ENCODE results near the gene ZNF365.
A peak's percentile ranks its signal among the peaks of the same experiment; 100 is the strongest.
"Not testable (repeated sequence)": the region's sequence is repeated elsewhere in the genome, so short reads cannot be mapped to it uniquely, and the experiment has no call there.

ZNF365 gene

DNA sequence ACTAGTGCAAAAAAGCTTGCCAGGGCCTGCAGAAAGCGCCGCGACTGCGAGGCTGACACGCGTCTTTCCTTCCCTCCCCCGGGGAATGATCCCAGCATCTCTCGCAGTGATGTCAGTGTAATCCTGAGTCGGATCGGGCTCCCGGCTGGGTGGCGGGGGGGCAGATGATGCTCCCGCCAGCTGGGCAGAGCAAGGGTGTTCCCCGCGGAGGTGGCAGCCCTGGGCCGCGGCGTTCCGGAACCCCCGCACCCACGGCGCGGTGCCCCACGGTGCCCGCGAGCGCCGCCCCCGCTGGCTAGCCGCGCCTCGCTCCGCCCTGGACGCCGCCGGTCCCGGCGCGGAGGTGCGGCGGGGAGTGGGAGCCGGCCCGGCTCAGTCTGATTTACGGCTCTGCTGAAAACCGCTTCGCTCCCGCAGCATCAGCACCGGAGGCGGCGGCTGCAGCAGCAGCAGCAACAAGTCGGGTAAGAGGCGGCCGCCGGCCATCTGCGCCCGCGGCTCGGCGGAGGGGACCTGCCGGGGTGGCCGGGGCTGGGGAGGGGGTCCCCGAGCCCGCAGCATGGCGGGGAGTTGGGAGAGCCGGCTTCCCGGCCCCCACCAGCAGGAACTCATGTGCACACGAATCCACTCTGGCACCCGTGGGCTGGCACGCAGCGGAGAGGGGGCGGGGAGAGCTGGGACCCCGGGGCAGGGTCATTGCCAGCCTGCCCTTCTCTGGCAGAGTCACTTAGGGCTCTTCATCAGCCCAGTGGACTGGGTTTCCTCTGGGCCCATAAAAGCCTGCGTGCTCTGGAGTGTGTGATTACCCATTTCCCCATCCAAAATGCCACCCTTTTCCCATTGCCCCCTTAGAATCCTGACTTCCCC, at the start of gene ZNF365:
TSS of gene ZNF365 (plus strand) at position 375 of the 867 bp plus-strand sequence. CDS start 1,825 bp downstream, outside the sequence.
- DNase-seq (ENCODE audit: low spot score) = peak; percentile 78

GRCh38 chr10:62326176-62326575, 48.0 kb upstream of the ZNF365 start:
- DNase-seq (ENCODE audit: low spot score) = no peak

DNA sequence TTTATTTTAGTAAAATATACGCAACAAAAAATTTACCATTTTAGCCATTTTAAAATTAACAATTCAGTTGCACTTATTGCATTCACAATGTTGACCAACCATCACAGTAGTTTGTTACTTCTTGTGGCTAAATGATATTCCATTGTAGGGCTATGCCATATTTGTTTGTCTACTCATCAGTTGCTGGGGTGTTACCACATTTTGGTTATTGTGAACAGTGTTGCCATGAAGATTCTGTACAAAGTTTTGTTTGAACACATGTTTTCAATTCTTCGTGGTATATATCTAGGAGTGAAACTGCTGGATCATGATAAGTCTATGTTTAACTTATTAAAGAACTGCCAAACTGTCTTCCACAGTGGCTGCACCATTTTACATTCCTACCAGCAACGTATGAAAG, 46.3 kb upstream of the ZNF365 start:
- no peak for DNase-seq (ENCODE audit: low spot score)

- DNase-seq (ENCODE audit: low spot score) = no peak
Measured at GRCh38 chr10:62330213-62330612, 44.0 kb upstream of the ZNF365 start.

- DNase-seq (ENCODE audit: low spot score) = no peak
Measured at GRCh38 chr10:62332406-62332805, 41.8 kb upstream of the ZNF365 start.

GRCh38 chr10:62333135-62333889, 40.9 kb upstream of the ZNF365 start:
- no peak for DNase-seq (ENCODE audit: low spot score)

DNA sequence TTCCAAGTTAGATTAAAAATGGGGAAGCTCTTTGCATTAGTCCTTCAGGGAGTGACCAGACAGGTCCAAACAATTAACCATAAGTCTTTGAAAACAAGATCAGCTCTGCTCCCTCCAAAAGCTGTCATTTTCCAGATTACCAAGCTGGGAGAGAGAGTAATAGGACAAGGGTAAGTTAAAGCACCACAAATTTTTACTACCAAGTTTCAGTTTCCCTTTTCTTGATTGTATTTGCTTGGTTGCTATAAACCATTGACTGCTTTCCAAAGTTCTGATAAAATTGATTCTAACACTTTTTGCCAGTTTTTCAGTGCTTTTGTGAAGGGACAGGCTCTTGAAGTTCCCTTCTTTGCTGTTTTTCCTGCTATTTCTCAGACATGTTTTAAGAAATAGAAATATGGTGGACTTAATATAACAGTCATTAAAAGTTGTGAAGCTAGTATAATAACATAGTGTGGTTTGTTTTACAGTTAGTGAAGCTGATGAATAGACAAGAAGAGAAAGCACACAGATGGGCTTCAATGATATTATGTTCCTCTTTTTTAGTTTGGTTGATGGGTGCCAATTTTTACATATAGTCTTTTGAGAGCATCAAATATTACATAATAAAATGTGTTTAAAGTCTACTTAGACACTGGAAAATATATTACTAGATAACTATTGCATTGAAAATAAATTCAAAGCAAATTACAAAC, 40.0 kb upstream of the ZNF365 start:
- no peak for DNase-seq (ENCODE audit: low spot score)

GRCh38 chr10:62335326-62335725, 38.8 kb upstream of the ZNF365 start:
- no peak for DNase-seq (ENCODE audit: low spot score)

DNA sequence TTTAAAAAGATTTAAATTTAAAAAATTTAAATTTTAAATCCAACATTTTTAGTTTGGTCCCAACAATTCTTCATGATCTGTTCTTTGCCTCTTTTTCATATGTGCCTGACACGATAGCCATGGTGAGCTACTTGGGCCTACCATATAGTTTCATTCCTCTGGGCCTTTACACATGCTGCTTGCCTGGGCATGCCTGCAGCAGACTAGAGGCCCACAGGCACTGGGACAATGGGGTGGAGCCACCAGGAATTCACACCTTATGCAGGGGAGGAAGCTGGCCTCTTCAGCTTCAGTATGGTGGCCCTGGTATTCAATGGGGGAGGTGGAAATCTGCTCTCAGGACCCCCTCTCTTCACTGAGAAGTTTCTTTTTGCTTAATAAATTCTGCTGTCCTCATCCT, 37.8 kb upstream of the ZNF365 start:
- no peak for DNase-seq (ENCODE audit: low spot score)

DNA sequence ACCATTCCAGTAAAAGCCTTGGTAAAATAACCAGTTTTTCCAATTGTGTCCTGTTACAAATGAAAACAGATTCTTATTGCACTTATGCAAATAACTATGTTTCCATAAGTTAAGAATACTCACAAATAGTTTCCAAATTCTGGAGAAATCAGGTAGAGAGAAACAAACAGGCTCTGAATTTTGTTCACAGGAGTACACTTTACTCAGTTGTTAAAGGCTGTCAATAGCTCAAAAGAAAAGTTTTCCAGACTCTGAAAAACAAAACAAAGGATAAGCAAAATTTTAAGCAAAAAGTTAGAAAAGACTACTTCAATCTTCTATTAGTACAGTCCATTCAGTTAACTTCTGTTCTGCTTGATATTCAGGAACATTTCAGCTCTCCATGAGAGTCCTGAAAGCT, 32.8 kb upstream of the ZNF365 start:
- DNase-seq (ENCODE audit: low spot score) = no peak

- DNase-seq (ENCODE audit: low spot score) = no peak
Measured at GRCh38 chr10:62343000-62343399, 31.2 kb upstream of the ZNF365 start.

- no peak for DNase-seq (ENCODE audit: low spot score)
Measured at GRCh38 chr10:62348029-62348428, 26.1 kb upstream of the ZNF365 start.

GRCh38 chr10:62352356-62352970, 21.7 kb upstream of the ZNF365 start:
- no peak for DNase-seq (ENCODE audit: low spot score)

DNA sequence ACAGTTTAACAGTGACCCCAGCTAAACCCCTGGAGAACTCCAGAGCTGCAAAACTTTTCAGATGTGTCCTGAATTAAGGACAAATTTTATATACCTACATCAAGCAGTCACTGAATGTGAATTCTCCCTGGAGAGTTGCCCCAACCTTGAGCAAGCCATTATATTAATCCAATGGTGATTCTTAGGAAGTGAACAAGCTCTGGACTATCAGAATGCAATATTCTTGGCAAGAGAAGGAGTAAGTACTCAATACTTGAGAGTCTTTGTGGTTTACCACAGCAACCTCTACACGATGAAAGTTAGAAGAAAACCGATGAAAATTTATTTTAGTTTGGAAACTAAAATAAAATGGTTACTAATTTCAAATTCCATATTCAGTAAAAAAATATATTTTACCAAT, 19.3 kb upstream of the ZNF365 start:
- no peak for DNase-seq (ENCODE audit: low spot score)

DNA sequence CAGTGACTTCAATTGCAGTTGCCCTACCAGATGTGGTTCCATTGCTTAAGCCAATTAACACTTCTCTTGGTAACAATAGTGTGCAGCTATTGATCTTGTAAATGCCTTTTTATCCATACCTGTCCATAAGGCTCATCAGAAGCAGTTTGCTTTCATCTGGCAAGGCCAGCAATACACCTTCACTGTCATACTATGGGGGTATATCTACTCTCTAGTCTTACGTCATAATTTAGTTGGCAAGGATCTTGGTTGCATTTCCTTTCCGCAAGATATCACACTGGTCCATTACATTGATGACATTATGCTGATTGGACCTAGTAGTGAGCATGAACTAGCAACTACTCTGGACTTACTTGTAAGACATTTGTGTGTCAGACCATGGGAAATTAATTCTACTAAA, 17.7 kb upstream of the ZNF365 start:
- DNase-seq (ENCODE audit: low spot score) = no peak

DNA sequence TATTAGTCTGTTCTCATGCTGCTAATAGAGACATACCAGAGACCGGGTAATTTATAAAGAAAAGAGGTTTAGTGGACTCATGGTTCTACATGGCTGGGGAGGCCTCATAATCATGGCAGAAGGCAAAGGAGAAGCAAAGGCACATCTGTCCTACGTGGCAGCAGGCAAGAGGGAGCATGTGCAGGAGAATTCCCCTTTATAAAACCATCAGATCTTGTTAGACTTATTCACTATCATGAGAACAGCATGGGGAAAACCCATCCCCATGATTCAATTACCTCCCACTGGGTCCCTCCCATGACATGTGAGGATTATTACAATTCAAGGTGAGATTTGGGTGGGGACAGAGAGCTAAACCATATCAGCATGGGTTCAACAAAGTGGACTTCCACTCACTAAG, 16.0 kb upstream of the ZNF365 start:
- not testable (repeated sequence) for DNase-seq (ENCODE audit: low spot score)

DNA sequence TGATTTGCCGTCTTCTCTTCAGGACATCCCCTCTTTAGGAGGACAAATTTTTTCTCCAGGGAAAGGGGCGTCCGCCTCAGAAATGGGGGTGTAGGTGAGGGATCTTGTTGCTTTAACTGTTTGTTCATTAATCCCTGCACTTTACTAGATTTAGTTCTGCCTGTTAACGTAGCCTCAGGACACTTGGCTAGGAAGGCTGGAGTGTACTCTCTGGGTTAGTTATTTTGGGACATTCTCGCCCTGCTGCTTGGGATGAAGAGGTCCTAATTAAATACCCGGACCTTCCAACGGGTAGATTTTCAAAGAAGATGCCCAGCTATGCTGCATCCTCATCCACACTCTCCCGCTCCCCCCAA, 552 bp upstream of the ZNF365 start:
- DNase-seq (ENCODE audit: low spot score) = no peak

DNA sequence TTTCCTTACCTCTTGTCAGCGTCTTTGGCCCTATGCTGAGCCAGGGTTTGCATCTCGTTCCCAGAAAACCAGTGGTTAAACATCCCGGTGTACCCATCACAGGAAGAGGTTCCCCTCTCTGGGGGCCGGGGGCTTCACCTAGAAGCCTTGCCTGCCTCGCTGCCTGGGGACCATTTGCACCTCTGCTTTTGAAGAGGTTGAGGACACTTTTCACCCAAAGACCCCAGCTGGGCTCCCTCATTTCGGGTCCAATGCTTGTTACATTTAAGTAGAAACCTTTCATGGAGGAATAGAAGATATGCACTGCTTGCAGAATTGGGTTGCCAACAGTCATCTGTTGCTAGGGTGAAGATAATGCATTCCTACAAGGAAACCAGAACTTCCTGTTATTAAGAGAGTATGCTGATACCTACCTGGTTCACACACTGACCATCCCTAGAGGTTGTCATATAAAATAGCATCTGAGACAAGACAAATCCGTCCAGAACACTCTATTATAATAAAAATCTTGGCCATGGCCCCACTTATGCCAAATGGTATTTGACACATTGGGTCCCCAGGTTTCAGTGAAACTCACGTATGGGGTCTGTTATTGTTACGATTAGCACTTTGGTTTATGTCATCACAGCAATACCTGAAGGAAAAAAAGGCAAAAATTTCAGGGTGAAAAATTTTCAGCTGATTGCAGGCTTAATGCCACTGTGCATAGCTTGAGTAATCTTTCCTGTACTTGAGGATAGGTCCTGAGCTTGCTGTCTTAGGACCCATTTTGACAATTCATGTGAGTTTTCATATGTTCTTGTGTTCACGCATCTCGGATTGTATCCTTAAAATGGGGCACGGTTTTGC, 917 bp downstream of the ZNF365 start:
- DNase-seq (ENCODE audit: low spot score) = no peak

DNA sequence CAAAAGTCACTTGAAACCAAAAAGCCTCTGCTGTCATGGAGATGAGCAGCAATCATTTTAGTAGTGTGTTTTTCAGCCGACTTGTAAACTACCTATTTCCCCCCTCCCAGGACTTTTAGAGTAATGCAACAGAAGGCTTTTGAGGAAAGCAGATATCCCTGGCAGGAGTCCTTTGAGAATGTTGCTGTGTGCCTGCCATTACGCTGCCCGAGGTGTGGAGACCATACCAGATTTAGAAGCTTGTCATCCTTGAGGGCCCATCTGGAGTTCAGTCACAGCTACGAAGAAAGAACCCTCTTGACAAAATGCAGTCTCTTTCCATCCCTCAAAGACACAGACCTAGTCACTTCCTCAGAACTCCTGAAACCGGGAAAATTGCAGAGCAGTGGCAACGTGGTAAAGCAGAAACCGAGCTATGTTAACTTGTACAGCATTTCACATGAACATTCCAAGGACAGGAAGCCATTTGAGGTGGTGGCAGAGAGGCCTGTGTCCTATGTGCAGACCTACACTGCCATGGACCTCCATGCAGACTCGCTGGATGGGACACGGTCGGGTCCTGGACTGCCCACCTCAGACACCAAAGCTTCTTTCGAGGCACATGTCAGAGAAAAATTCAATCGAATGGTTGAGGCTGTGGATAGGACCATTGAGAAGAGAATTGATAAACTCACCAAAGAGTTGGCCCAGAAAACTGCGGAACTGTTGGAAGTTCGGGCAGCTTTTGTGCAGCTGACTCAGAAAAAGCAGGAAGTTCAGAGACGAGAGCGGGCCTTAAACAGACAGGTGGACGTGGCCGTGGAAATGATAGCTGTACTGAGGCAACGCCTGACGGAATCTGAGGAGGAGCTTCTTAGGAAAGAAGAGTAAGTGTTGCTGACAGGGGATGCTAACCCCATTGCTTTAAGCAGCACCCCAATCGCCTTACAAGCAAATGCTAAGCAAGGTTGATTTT, 2.2 kb downstream of the ZNF365 start:
- DNase-seq (ENCODE audit: low spot score) = no peak

GRCh38 chr10:62377026-62377415, 2.9 kb downstream of the ZNF365 start:
- no peak for DNase-seq (ENCODE audit: low spot score)

Measured in iPS-NIHi11 (cell line).